H9 (cell line): ENCODE measurements around the gene CTNNA3. TPM values are rescaled to one million over a fixed set of nuclear protein-coding genes. Genes with fewer than 3 reads are reported as not detected.

ENCODE experiments used
- DNase-seq: peaks from one replicate; pipeline ENCODE4 v3.0.0-alpha.2; 2017
- H2AFZ ChIP-seq: one replicate; pipeline ENCODE4 v1.6.1; 2013; ENCODE audit warnings: mild to moderate bottlenecking, low read length, control low read depth, moderate library complexity
- H2AK5ac ChIP-seq: 2 replicates; pipeline ENCODE4 v1.6.1; 2013; ENCODE audit warnings: low read length, control low read depth, mixed read lengths; ENCODE audit not compliant: insufficient read length
- H2BK120ac ChIP-seq: one replicate; pipeline ENCODE4 v1.6.1; 2013; ENCODE audit warnings: low read depth, mild to moderate bottlenecking, low read length, control low read depth, inconsistent platforms; ENCODE audit not compliant: poor library complexity, severe bottlenecking
- H2BK12ac ChIP-seq: 2 replicates; pipeline ENCODE4 v1.6.1; 2013; ENCODE audit warnings: low read length, control low read depth, mixed read lengths, low read depth; ENCODE audit not compliant: insufficient read length
- H2BK15ac ChIP-seq: 2 replicates; pipeline ENCODE4 v1.6.1; 2013; ENCODE audit warnings: low read depth, low read length, control low read depth
- H2BK20ac ChIP-seq: one replicate; pipeline ENCODE4 v1.6.1; 2013; ENCODE audit warnings: low read depth, mild to moderate bottlenecking, low read length, control low read depth, inconsistent platforms; ENCODE audit not compliant: poor library complexity, severe bottlenecking
- H2BK5ac ChIP-seq: 2 replicates; pipeline ENCODE4 v1.6.1; 2013; ENCODE audit warnings: low read length, control low read depth, mixed read lengths; ENCODE audit not compliant: insufficient read length
- H3K14ac ChIP-seq: 2 replicates; pipeline ENCODE4 v1.6.1; 2013; ENCODE audit warnings: low read length, control low read depth; ENCODE audit not compliant: insufficient read depth
- H3K18ac ChIP-seq: 2 replicates; pipeline ENCODE4 v1.6.1; 2013; ENCODE audit warnings: low read depth, mild to moderate bottlenecking, mixed read lengths, low read length, control low read depth; ENCODE audit not compliant: insufficient read length
- H3K23ac ChIP-seq: 2 replicates; pipeline ENCODE4 v1.6.1; 2013; ENCODE audit warnings: low read length, control low read depth, mixed read lengths, low read depth; ENCODE audit not compliant: insufficient read length
- H3K23me2 ChIP-seq: 2 replicates; pipeline ENCODE4 v1.6.1; 2013; ENCODE audit warnings: low read depth, mild to moderate bottlenecking, mixed read lengths, low read length, control low read depth; ENCODE audit not compliant: insufficient read length, poor library complexity, severe bottlenecking
- H3K27ac ChIP-seq: 2 replicates; pipeline ENCODE4 v1.5.1; 2013; ENCODE audit warnings: low read length, control low read depth, mixed read lengths, low read depth; ENCODE audit not compliant: insufficient read length
- H3K27me3 ChIP-seq: 2 replicates; pipeline ENCODE4 v1.6.1; 2013; ENCODE audit warnings: low read length, control low read depth, inconsistent platforms; ENCODE audit not compliant: insufficient read depth
- H3K4ac ChIP-seq: 2 replicates; pipeline ENCODE4 v1.6.1; 2013; ENCODE audit warnings: low read depth, mild to moderate bottlenecking, control low read depth, inconsistent platforms, low read length, moderate library complexity
- H3K4me1 ChIP-seq: 2 replicates; pipeline ENCODE4 v1.6.1; 2013; ENCODE audit warnings: low read length, control low read depth, inconsistent platforms; ENCODE audit not compliant: insufficient read depth
- H3K4me2 ChIP-seq: 2 replicates; pipeline ENCODE4 v1.6.1; 2013; ENCODE audit warnings: low read length, control low read depth, mixed read lengths; ENCODE audit not compliant: insufficient read length, insufficient read depth
- H3K56ac ChIP-seq: 2 replicates; pipeline ENCODE4 v1.6.1; 2013; ENCODE audit warnings: low read depth, mild to moderate bottlenecking, mixed read lengths, low read length, control low read depth; ENCODE audit not compliant: insufficient read length
- H3K79me1 ChIP-seq: 2 replicates; pipeline ENCODE4 v1.6.1; 2013; ENCODE audit warnings: low read depth, mild to moderate bottlenecking, moderate library complexity, low read length, control low read depth, inconsistent platforms; ENCODE audit not compliant: insufficient read depth, poor library complexity, severe bottlenecking
- H3K79me2 ChIP-seq: 2 replicates; pipeline ENCODE4 v1.6.1; 2013; ENCODE audit warnings: low read length, control low read depth, inconsistent platforms; ENCODE audit not compliant: insufficient read depth
- H3K9ac ChIP-seq: 2 replicates; pipeline ENCODE4 v1.6.1; 2013; ENCODE audit warnings: low read length, control low read depth, mixed read lengths; ENCODE audit not compliant: insufficient read length; ENCODE audit errors: extremely low read depth
- H3K9me3 ChIP-seq: one replicate; pipeline ENCODE4 v1.6.1; 2013; ENCODE audit warnings: low read depth, low read length, inconsistent platforms; ENCODE audit not compliant: control insufficient read depth
- H3T11ph ChIP-seq: one replicate; pipeline ENCODE4 v1.6.1; 2013; ENCODE audit warnings: mild to moderate bottlenecking, low read length, control low read depth, inconsistent platforms
- H4K20me1 ChIP-seq: one replicate; pipeline ENCODE4 v1.6.1; 2013; ENCODE audit not compliant: control insufficient read depth, insufficient read length, insufficient read depth
- H4K5ac ChIP-seq: 2 replicates; pipeline ENCODE4 v1.6.1; 2013; ENCODE audit warnings: low read depth, mild to moderate bottlenecking, mixed read lengths, low read length, control low read depth; ENCODE audit not compliant: insufficient read length
- H4K8ac ChIP-seq: replicated peaks from 2 replicates; pipeline ENCODE4 v1.6.1; 2013; ENCODE audit warnings: low read length, control low read depth, mixed read lengths, low read depth; ENCODE audit not compliant: insufficient read length
- H4K91ac ChIP-seq: 2 replicates; pipeline ENCODE4 v1.6.1; 2013; ENCODE audit warnings: low read depth, mild to moderate bottlenecking, moderate library complexity, mixed read lengths, low read length, control low read depth; ENCODE audit not compliant: insufficient read length
- H3K27ac Mint-ChIP-seq, 3 experiments: 2 replicates in 2 of 3; 3 replicates in 1 of 3; pipeline ENCODE4 v1.8.0; 2020 to 2021; ENCODE audit warnings: mixed read lengths in 3 of 3, mild to moderate bottlenecking in 1 of 3, moderate library complexity in 1 of 3
- H3K27me3 Mint-ChIP-seq: 2 replicates; pipeline ENCODE4 v1.8.0; 2021; ENCODE audit warnings: low read depth, mild to moderate bottlenecking, moderate library complexity, mixed read lengths
- H3K36me3 Mint-ChIP-seq, 3 experiments: 2 replicates in 2 of 3; 3 replicates in 1 of 3; pipeline ENCODE4 v1.8.0; 2020 to 2021; ENCODE audit warnings: low read depth in 3 of 3, mixed read lengths in 3 of 3; ENCODE audit not compliant: insufficient read depth in 1 of 3
- H3K4me1 Mint-ChIP-seq, 2 experiments: 2 replicates each; pipeline ENCODE4 v1.8.0; 2020; ENCODE audit warnings: mixed read lengths in 2 of 2
- H3K4me3 Mint-ChIP-seq, 2 experiments: 2 replicates in 1 of 2; 3 replicates in 1 of 2; pipeline ENCODE4 v1.8.0; 2020 to 2021; ENCODE audit warnings: mild to moderate bottlenecking in 2 of 2, mixed read lengths in 2 of 2, moderate library complexity in 1 of 2
- H3K9me3 Mint-ChIP-seq, 2 experiments: 2 replicates in 1 of 2; 3 replicates in 1 of 2; pipeline ENCODE4 v1.8.0; 2020; ENCODE audit warnings: mild to moderate bottlenecking in 2 of 2, mixed read lengths in 2 of 2, moderate library complexity in 1 of 2
- CTCF ChIP-seq: fragments of 200-600 bp; sonication (generic); conservative IDR thresholded peaks from 3 replicates; pipeline ENCODE4 v1.8.0; 2021; ENCODE audit warnings: antibody characterized with exemption, mild to moderate bottlenecking
- WGBS: extraction: QIAGEN DNeasy Blood & Tissue Kit; methylation state at CpG from one replicate; pipeline ENCODE4 v1.1.7; 2013; ENCODE audit warnings: missing lambda C conversion rate, low lambda C conversion rate, mixed read lengths; ENCODE audit not compliant: insufficient read length; ENCODE audit errors: extremely low coverage; 5-methylcytosine and 5-hydroxymethylcytosine counted together
- total RNA-seq: library from RNA; stranded (reverse); gene quantifications from 2 replicates; pipeline ENCODE4 v1.2.1, GENCODE V29; 2021

CTNNA3 gene
- total RNA-seq, 1 experiment from 2014 or later = 3.3 TPM

GRCh38 chr10:65964205-65964604 is 1731.8 kb downstream of the CTNNA3 start:
- Histone ChIP-seq H3K14ac (no peak overlapping the region), H3K9ac (no peak overlapping the region), H2BK120ac (no peak overlapping the region), H3K56ac (no peak overlapping the region), H2BK15ac (no peak overlapping the region), H2BK12ac (no peak overlapping the region), H3K9me3 (no peaks in the 10 kb centered on the region), H4K20me1 (no peaks in the 10 kb centered on the region), H4K91ac (no peak overlapping the region), H2AFZ (no peak overlapping the region), H3K23me2 (no peaks in the 10 kb centered on the region), H3T11ph (no peak overlapping the region), H3K27me3 (no peaks in the 10 kb centered on the region), H3K23ac (no peak overlapping the region), H2AK5ac (no peak overlapping the region), H3K27ac (no peak overlapping the region), H3K79me2 (no peaks in the 10 kb centered on the region), H3K18ac (no peak overlapping the region), H3K79me1 (no peaks in the 10 kb centered on the region), H3K4me2 (no peak overlapping the region), H2BK5ac (no peak overlapping the region), H2BK20ac (no peak overlapping the region), H3K4ac (no peak overlapping the region), H3K4me1 (no peaks in the 10 kb centered on the region), H4K5ac (no peak overlapping the region), H4K8ac (no peak overlapping the region)
- Mint-ChIP-seq H3K27ac (no peak overlapping the region), H3K4me3 (no peak overlapping the region), H3K4me1 (no peaks in the 10 kb centered on the region), H3K27me3 (no peaks in the 10 kb centered on the region), H3K9me3 (peaks cover 10 to 14% of the 10 kb centered on the region in 2 experiments), H3K36me3 (peaks cover 3 to 21% (median 5%) of the 10 kb centered on the region in 3 experiments; a peak in 6 of 7 replicates)
- TF ChIP-seq CTCF = no peak
- no peak for DNase-seq
- WGBS = no CpG with 5 or more reads among the region's 1 CpG
